HL-60 (cell line): ENCODE results near the gene FAT1.

Experiments used
- POLR2AphosphoS5 ChIP-seq: IDR thresholded peaks from 2 replicates; pipeline ENCODE4 v1.6.1; 2012; ENCODE audit warnings: low read depth
- TF ChIP-seq, protein P1 (sequence below): IDR thresholded peaks from one replicate; pipeline ENCODE4 v1.5.1; 2011; ENCODE audit warnings: low read length, control low read depth, inconsistent platforms; ENCODE audit not compliant: insufficient read depth

DNA sequence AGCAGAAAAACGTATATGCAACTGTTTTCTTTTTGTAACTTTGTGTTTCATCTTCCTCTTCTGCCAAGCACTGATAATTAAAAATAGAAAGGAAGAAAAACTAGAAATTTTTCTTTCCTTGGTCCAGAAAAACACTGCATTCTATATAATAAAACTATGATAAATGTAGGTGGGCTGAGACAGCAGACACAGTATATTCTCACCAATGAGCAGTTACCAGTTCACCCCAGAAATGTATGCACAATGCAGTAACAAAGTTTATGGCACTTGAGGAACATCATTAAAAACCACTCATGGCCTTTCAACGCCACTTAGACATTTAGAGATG lies 79.4 kb downstream of the FAT1 start:
- TF ChIP-seq, protein P1, sequence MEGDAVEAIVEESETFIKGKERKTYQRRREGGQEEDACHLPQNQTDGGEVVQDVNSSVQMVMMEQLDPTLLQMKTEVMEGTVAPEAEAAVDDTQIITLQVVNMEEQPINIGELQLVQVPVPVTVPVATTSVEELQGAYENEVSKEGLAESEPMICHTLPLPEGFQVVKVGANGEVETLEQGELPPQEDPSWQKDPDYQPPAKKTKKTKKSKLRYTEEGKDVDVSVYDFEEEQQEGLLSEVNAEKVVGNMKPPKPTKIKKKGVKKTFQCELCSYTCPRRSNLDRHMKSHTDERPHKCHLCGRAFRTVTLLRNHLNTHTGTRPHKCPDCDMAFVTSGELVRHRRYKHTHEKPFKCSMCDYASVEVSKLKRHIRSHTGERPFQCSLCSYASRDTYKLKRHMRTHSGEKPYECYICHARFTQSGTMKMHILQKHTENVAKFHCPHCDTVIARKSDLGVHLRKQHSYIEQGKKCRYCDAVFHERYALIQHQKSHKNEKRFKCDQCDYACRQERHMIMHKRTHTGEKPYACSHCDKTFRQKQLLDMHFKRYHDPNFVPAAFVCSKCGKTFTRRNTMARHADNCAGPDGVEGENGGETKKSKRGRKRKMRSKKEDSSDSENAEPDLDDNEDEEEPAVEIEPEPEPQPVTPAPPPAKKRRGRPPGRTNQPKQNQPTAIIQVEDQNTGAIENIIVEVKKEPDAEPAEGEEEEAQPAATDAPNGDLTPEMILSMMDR: no peak
- TF ChIP-seq POLR2AphosphoS5: no peak
